Right ventricle myocardium inferior (tissue), 1 donor: ENCODE measurements around the gene MAZ. TPM values are rescaled to one million over a fixed set of nuclear protein-coding genes. Genes with fewer than 3 reads are reported as not detected.
A peak's percentile ranks its signal among the peaks of the same experiment; 100 is the strongest.

Experiments
- ATAC-seq: fragments of 200-7000 bp; cut with Tn5 transposase; one replicate; pipeline ENCODE4 v1.9.1; 2020; ENCODE audit warnings: mild to moderate bottlenecking, moderate library complexity
- DNase-seq: peaks from one replicate; pipeline ENCODE4 v3.0.0; 2021; ENCODE audit errors: missing footprints
- intact Hi-C: fragments of 100-400 bp; cut with DNase I; formaldehyde crosslinking; loops from one replicate; pipeline ENCODE4 v1.11.0; 2022
- total RNA-seq: library from RNA; stranded (reverse); fragmentation: NEBNext Ultra II Directional; extraction: Animal tissue kit (Norgen Biotek cat#: 25700); gene quantifications from one replicate; pipeline ENCODE4 v1.2.1, GENCODE V29; 2021
- donor health status: DM: no; HTN: yes; CAD: no; lungs with severe emphysema.

The MAZ gene
- total RNA-seq, 1 donor from 2014 or later: 92.0 TPM

- ATAC-seq (peak; percentile 87), DNase-seq (peak; percentile 99)
- intact Hi-C loops: loop anchor here (2.0 to 10.0 kb wide), 3 partner anchors 15 to 1089 kb away; partner anchors contain the start of genes ALDOA, BCL7C, CTF1 and KIF22
These were observed 864 bp upstream of the MAZ start for GRCh38 chr16:29805232-29806098.

- ATAC-seq (no peak), DNase-seq (peak; percentile 81)
- intact Hi-C loops: loop anchor here (5.0 to 10.0 kb wide), 2 partner anchors 260 to 1088 kb away; partner anchors contain the start of genes ALDOA, BCL7C and CTF1
These were observed 504 bp downstream of the MAZ start for GRCh38 chr16:29806641-29807425.

DNA sequence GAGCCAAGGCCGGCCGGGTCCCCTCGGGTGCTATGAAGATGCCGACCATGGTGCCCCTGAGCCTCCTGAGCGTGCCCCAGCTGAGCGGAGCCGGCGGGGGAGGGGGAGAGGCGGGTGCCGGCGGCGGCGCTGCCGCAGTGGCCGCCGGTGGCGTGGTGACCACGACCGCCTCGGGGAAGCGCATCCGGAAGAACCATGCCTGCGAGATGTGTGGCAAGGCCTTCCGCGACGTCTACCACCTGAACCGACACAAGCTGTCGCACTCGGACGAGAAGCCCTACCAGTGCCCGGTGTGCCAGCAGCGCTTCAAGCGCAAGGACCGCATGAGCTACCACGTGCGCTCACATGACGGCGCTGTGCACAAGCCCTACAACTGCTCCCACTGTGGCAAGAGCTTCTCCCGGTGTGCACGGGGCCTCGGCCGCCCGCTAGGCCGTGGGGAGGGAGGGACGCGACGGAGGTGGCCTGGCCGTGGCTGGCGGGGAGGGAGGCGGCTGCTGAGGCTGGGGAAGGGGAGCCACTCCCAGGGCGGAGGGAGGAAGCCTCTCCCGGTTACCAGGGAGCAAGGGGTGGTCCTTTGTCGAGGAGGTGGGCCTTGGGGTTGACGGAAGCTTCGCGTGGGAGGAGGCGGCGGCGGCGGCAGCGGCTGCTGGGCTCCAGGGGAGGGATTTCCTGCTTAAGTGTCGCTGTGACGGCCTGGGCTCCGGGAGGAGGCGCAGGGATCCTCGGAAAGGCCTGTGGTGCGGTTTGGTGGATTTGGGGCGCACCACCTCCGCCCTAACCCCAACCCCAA lies 1.3 kb downstream of the MAZ start:
- DNase-seq: peak; percentile 91
- intact Hi-C loops: loop anchor here (5.0 to 10.0 kb wide), 2 partner anchors 260 to 1087 kb away; partner anchors contain the start of genes ALDOA, BCL7C and CTF1
- peak; percentile 21 for ATAC-seq

- intact Hi-C loops: loop anchor here (5.0 to 10.0 kb wide), 2 partner anchors 259 to 1086 kb away; partner anchors contain the start of genes ALDOA, BCL7C and CTF1
- ATAC-seq (no peak), DNase-seq (no peak)
These were observed 2.0 kb downstream of the MAZ start for GRCh38 chr16:29808219-29808900.

GRCh38 chr16:29809031-29809747 lies 2.9 kb downstream of the MAZ start:
- intact Hi-C loops: loop anchor here (5.0 to 10.0 kb wide), 2 partner anchors 258 to 1086 kb away; partner anchors contain the start of genes ALDOA, BCL7C and CTF1
- ATAC-seq (no peak), DNase-seq (no peak)

DNA sequence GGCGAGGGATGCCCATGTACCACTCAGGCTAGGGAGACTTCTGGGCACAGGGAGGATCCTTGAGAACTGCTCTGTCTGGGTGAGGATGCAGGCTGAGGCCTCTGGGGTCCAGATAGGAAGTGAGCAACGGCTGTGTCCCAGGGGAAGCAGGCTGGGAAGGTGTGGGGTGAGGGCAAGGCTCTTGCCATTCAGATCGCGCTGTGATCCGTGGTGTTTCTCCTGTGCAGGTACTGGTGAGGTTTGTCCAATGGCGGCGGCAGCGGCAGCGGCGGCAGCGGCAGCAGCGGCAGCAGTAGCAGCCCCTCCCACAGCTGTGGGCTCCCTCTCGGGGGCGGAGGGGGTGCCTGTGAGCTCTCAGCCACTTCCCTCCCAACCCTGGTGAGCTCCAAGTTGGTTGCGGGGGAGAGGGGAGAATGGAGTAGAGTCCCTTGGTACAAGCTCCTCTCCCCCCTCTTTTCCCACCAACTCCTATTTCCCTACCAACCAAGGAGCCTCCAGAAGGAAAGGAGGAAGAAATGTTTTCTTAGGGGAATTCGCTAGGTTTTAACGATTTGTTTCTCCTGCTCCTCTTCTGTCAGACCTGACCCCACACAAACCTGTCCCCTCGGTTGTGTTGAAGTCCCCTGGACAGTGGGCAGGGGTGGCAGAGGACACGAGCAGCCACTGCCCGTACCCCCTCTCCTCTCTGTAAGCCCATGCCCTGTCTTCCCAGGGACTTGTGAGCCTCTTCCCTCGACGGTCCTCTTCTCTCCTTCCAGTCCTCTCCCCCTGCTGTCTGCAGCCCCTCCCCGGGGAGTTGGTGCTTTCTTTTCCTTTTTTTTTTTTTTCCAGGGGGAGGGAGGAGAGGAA lies 3.7 kb downstream of the MAZ start:
- ATAC-seq (no peak), DNase-seq (no peak)
- intact Hi-C loops: loop anchor here (5.0 to 10.0 kb wide), 3 partner anchors 37 to 1085 kb away; partner anchors contain the start of genes ALDOA, BCL7C and CTF1

GRCh38 chr16:29810699-29811169 lies 4.4 kb downstream of the MAZ start:
- DNase-seq: no peak
- intact Hi-C loops: loop anchor here (5.0 kb wide), 1 partner anchor 37 kb away; no protein-coding TSS in a partner anchor

DNA sequence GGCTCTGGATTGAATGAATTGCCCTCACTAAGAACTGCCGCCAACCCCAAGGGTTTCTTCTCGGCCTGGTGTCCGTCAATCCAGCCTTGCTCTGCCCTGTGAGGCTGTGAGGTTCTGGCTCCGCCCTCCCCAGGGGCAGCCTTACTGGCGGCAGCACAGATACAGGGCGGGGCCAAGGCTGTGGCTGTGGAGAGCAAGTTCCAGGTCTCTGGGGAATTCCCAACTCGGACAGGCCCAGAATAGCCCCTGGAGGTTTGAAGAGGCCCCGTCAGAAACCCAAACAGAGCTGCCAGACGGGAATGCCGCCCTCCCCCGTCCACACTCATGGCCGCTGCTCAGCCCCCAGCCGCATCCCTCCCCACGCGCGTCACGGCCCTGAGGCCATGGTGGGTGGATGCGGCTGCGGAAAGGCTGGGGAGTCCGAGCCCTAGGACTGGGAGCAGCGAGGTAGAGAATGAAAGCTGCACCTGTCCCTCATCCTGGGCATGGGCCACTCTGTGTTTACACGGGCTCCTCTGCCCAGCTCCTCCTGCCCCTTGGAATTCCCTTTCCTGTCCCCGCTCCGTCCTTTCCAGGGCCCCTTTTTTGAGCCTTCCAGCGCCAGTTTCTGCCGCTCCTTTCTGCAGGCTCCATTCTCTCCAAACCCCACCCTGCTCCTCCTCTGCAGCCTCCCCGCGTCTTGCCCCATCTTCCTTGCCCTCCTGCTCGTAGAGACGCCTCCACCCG lies 5.0 kb downstream of the MAZ start:
- ATAC-seq: peak; percentile 78
- DNase-seq: peak; percentile 99
- intact Hi-C loops: loop anchor here (5.0 kb wide), 1 partner anchor 36 kb away; no protein-coding TSS in a partner anchor

More at GRCh38 chr16:29810699-29811169, 4.4 kb downstream of the MAZ start:
- no peak for ATAC-seq

- ATAC-seq: no peak
- intact Hi-C loops: loop anchor here (5.0 kb wide), 1 partner anchor 35 kb away; no protein-coding TSS in a partner anchor
- DNase-seq: peak; percentile 79
These were observed 5.8 kb downstream of the MAZ start, which contains the start of gene PRRT2 for GRCh38 chr16:29811896-29812665. PRRT2 (plus strand) TSS chr16:29812193; CDS start chr16:29813055, 862 bp downstream.

DNA sequence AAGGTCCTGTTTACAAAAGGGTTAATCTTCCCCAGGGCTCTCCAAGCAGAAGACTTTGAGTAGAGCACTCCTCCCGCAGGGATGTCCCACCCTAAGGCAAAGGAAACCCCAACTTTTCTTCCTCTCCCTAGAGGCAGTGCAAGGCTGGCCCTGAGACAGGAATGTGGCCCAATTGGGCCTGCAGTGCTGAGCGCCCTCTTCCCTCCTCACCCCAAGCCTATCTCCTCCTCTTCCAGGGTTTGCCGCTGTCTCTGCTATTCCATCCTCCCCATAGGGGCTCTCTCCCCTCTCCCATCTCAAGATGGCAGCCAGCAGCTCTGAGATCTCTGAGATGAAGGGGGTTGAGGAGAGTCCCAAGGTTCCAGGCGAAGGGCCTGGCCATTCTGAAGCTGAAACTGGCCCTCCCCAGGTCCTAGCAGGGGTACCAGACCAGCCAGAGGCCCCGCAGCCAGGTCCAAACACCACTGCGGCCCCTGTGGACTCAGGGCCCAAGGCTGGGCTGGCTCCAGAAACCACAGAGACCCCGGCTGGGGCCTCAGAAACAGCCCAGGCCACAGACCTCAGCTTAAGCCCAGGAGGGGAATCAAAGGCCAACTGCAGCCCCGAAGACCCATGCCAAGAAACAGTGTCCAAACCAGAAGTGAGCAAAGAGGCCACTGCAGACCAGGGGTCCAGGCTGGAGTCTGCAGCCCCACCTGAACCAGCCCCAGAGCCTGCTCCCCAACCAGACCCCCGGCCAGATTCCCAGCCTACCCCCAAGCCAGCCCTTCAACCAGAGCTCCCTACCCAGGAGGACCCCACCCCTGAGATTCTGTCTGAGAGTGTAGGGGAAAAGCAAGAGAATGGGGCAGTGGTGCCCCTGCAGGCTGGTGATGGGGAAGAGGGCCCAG lies 6.7 kb downstream of the MAZ start:
- ATAC-seq (no peak), DNase-seq (no peak)
- intact Hi-C loops: loop anchor here (5.0 kb wide), 1 partner anchor 34 kb away; no protein-coding TSS in a partner anchor

- no peak for ATAC-seq
These were observed 7.6 kb downstream of the MAZ start for GRCh38 chr16:29813644-29814562.

DNA sequence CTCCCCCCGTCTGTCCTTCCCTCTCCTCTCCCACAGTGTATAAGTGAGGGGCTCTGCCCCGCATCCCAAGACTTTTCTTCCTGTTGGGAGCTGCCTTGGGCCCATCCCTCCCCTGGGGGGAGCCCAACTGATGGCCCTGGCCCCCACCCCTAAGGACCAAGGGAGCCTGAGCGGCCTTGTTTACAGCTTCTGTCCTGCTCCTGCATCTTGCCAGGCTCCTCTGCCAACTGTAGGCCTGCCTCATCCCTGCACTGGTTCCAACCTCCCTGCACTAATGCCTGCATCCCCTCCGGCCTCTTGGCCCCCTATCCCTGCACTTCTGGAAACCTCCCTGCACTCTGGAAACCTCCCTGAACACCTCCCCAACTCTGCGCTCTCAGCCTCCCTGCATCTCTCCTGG lies 8.3 kb downstream of the MAZ start:
- ATAC-seq: no peak
- DNase-seq: no peak
- intact Hi-C loops: loop anchor here (5.0 kb wide), 1 partner anchor 33 kb away; no protein-coding TSS in a partner anchor

More at GRCh38 chr16:29813644-29814562, 7.6 kb downstream of the MAZ start:
- intact Hi-C loops: loop anchor here (5.0 kb wide), 1 partner anchor 33 kb away; no protein-coding TSS in a partner anchor
- DNase-seq: no peak
